GM18508 (cell line): ENCODE data around the gene ERBB4.
"Not testable (repeated sequence)": the region's sequence is repeated elsewhere in the genome, so short reads cannot be mapped to it uniquely, and the experiment has no call there.

Experiments
- ATAC-seq: cut with Tn5 transposase; IDR thresholded peaks from one replicate; pipeline ENCODE4 v1.9.1; 2021; ENCODE audit warnings: moderate number of reproducible peaks; ENCODE audit not compliant: insufficient read depth, unreplicated experiment

ERBB4 gene

DNA sequence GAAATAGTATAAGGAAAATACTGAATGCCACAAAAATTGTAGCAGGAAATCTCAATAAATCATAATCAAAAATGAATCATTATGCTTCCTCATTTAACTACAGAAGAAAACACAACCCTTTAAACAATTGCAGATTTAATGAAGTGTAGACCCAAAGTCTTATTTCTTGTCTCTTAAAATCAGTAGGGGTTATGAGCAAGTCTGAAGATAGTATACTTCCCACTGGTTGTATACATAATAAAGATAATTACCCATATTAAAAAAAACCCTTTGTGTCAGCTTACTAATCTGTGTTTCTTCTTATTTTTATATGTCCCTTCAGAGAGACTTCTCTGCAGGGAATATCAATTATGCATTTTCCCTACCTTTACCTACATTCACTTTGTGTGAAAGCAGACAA lies 504.7 kb downstream of the ERBB4 start:
- ATAC-seq: no peak

DNA sequence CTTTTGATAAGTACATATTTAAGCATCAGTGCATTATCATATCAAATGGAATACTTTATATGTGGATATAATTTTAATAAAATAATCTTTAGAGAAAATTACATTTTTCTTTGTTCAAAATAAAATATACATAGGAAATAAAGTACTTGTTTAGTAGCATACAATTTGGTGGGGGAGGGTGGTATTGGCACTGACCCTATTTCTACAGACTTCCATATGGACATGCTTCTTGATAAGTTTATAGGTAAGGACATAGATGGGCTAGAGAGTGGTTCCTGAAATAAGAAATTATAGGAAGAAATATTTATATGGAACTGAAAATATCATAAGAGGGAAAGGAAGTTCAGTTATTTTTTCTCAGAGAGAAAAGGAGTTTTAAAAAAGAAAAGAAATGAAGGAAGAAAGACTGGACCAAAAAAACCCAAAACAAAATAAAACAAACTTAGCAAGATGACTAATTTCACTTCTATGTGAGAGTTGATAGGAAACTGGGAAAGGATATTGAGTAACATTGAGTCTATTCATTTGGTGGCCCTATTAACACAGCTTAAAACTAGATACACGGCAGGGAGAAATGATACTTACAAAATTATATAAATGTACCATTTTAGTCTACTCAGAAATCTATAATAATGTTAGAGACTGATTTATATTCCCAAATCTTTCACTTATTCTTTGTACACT lies 505.9 kb downstream of the ERBB4 start:
- ATAC-seq: no peak

DNA sequence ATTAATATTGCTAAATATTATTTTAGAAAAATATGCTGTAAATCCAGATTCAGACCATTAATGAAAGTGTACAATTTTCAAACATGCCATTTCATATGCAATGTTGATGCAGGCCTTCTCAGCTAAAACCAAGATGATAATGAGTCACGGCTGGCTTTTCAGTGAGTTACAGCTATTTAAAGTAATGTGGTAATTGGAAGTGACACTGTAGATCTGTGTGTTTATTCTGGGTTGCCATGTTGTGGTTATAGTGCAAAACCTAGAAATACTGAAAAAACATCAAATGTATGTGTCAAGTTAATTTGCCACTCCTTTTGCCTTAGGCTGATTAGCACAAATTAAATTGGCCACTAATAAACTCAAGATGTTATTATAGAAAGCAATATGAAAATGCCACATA lies 506.6 kb downstream of the ERBB4 start:
- ATAC-seq: no peak

DNA sequence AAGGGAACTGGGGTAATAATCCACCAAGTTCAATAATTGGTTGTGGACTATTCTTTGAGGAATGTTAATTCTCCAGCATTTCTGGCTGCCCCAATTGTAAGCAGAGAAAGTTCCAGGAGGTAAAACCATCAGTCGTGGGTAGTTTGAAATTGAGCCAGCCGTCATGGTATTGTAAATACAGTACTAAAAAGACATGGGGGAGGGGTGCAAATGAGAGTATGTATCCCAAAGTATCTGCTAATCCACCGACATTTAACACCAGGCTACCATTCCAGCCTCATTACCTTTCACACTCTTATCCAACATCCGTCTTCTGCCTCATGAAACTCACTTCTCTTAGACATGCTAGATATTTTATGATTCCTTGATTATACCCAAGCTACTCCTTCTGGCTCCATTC lies 507.9 kb downstream of the ERBB4 start:
- no peak for ATAC-seq

DNA sequence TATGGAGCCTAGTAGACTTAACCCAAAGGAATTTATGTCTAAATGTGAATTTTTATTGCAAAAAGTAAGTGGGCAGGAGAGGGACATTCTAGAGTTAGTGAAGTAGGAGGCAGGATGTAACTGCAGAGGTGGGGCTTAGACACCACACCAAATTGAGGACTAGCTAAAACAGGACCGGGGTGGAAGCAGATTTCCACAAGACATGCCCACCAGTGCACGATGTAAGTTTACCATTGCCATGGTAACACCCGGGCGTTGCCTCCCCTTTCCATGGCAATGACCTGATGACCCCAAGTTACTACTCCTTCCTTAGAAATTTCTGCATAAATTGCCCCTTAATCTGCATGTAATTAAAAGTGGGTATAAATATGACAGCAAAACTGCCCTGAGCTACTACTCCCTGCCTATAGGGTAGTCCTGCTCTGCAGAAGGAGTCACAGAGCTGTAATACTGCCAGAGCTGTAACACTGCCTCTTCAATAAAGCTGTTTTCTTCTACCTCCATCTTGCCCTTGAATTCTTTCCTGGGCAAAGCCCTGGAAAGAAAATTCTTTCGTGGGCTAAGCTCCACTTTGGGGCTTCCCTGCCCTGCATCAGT lies 509.7 kb downstream of the ERBB4 start:
- ATAC-seq: no peak

DNA sequence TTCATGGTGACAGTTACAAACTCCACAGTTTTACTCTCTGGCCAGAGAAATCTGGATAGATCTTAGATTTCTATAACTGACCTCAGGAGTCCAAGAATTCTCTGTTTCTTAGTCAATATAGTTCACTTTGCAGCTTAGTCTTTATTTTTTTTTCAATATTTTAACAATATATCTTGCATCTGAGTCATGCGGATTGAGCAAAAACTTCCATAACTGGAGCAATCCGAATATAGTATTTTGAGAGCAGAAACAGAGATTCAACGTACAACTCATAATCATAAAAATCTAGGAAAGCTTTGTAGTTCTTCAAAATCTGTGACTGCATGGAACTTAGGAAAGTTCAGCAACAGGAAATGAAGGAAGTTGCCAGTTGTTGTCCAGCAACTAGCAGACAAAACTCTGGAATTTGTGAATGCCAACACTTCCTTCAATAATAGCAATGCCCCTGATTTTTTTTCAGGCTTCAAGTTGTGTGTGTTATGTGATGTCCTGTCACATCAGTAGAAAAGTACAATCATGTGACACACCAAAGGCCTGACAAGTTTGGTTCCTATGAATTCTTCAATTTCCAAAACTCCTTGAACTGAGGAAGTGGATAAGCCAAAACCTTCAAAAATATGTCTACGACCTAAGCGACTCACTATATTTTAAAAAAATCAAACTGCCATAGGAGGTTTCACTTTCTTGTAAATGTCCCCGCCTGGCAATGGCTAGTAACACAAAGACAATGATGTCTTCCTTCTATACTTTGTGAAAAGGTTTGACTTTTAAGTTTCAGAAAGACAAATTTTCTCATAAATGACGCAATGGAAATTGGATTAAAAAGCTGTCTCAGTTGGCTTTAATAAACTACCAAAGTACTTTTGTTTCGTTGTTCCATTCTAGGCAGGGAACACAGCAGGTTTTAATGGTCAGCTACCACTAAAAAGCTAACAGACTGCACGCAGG lies 510.6 kb downstream of the ERBB4 start:
- ATAC-seq: no peak

DNA sequence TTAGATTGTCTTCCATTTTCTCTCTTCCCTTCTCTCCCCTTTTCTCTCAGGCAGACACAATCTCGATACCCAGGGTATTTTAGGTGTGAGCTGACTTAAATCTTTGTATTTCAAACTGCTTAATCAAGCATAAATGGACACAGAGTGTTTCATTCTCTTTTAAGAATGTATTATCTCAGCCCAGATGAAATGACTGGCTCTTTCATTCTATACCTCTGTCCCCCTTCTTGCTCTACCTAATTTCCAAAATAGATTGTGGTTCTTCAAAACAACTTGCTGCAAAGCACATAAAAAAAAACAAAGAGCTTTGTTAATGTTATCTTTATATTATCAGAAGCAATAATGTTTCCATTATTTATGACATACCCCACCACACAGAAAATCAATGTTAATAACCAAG lies 514.6 kb downstream of the ERBB4 start:
- ATAC-seq: no peak

DNA sequence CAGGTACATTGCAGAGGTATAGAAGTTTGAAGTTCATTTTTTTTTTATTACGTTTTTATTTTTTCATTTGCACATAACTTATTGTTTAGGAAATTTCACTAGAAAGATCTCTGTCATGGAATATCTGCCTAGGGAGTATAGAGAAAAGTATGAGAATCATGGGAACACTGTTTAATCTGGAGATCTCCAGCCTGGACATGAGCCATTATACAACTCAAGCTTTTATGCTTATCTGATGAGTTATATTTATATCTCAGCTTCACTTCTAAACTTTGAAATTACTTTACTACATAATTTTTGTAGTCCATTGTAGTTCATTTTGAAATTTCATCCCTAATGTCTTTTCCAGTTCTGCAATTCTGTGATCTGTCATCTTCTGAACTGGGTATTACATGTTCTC lies 515.6 kb downstream of the ERBB4 start:
- no peak for ATAC-seq

DNA sequence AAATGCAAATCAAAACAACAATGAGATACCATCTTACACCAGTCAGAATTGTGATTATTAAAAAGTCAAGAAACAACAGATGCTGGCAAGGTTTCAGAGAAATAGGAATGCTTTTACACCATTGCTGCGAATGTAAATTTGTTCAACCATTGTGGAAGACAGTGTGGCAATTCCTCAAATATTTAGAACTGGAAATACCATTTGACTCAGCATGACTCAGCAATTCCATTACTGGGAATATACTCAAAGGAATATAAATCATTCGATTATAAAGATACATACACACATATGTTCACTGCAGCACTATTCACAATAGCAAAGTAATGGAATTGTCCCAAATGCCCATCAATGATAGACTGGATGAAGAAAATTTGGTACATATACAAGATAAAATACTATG lies 516.7 kb downstream of the ERBB4 start:
- ATAC-seq: no peak

DNA sequence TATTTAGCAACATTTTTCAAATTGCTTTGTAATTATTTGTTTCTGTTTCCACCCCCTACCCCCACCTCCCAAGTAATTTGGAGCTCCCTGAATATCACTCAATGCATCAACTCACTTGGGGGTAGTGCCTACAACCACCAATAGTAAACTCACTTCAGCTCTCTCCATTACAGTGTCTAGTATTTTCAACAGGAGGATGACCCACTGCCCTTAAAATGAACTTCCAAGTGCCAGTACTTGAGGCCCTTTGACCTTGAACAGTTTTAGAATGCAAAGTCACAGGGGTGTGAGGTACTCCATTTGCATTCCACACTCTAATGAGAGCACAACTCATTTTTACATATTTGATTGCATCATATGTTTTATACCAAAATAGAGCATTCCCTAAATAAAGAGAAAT lies 523.0 kb downstream of the ERBB4 start:
- ATAC-seq: no peak

DNA sequence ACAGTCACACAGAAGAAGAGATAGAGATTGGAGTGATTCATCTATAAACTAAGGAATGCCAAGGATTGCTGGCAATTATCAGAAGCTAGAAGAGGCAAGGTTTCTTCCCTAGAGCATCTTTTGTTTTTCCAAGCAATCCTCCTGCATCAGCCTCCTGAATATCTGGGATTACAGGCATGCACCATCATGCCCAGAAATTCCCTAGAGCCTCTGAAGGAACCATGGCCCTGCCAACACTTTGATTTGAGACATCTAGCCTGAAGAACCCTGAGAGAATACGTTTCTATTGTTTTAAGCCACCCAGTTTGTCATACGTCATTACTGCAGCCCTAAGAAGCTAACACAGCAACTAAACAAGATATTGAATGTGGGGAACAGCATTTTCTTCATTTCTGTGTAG lies 525.0 kb downstream of the ERBB4 start:
- no peak for ATAC-seq

DNA sequence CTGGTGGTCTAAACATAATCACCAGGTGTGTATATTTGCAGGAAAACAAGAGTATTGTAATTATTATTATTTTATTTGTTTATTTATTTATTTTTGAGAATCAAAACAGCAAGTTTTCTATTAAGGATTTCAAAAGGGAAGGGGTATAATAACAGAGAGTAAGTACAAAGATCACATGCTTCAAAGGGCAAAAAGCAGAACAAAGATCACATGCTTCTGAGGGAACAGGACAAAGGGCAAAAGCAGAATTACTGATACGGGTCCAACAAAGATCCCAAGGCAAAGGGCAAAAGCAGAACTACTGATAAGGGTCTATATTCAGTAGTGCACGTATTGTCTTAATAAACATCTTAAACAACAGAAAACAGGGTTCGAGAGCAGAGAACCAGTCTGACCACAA lies 528.3 kb downstream of the ERBB4 start:
- not testable (repeated sequence) for ATAC-seq

DNA sequence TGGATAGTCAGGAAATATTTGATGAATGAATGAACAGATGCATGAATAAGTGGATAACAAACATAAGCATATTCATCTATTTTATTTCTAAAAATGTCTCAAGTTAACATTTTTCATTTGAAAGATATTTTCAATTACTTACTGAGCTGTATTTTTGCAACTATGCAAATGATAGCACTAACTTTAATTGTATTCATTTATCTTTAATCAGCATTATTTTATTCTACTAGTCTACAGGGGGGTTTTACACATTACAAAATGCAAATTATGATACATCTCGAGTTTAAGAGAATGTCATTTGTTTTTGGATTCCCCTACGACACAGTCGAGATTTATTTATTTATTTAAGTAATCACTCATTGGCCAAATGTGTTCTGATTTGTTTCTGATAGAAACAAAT lies 530.6 kb downstream of the ERBB4 start:
- ATAC-seq: no peak

DNA sequence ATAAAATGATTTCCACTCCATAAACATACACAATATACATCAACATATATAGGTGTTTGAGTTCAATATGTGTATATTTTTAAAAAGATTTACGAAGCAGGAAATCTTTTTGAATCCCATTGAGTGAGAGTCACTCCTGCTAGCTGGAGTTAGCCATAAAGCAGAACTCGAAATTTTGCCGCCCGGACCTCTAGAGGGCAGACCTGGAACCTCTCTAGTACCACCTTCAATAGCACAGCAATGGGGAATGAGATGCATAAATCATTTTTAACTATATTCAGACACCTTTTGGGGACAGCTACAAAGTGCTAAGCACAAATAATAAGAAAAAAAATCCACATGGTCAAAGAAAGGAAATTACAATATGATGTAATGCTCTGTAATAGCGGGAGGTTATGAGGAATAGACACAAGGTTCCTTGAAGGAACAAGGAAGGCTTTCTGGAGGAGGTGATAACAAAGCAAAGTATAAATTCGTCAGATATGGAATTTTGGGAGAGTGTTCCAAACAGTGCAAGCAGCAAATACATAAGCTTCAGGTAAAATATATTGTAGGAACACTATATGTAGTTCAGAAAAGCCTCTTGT lies 533.4 kb downstream of the ERBB4 start:
- peak; percentile 85 for ATAC-seq

DNA sequence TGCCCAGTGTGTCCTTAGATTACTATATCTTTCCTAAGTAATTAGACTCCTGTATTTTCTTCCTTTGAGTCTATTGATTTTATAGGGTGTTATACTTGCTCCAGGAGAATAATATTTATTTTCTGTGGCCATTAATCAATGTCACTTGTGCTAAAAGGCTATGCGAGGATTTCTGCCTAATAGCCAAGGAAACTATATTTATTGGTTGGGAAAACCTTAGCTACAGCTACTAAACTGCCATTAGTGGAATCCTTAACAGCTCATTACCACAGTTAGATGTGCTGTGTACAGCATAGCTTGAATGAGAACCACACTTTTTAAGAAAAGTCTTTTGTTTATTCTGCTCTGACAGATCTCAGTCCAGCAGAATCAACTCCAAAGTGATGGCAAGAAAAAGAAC lies 537.3 kb downstream of the ERBB4 start:
- ATAC-seq: no peak

DNA sequence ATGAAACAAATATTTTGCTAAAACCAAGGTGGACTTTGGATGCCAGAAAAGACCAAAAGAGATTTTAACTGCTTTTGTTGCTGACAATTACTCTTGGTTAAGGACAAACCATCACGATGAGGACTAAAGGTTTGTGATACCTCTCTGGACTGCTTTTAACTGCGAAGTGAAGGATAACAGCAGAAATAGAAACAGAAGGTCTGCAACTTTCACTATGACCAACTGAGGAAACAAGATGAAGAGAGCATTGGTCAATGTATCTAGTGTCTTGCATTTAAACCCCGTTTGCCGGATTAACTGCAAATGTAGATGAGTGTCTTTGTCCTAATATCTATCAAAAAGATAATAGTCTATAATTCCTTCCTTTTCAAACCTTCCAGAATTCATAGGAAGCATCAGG lies 541.7 kb downstream of the ERBB4 start:
- ATAC-seq: no peak

DNA sequence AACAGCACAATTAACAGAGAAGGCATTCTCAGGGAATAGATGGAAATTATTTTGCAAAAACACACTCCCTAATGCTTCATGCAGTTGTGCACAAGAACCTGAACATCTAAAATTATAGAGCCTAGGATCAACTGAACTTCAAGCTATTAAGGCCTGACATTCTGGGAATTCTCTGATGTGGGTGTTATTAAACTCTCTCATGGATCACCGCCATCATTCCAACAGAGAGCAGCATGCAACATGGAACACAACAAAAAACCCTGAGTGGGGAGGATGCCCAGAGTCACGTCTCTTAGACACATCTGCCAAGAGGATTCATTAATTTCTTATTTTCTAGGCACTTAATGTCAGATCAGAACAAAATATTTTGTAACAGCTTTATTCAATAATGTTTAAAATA lies 543.8 kb downstream of the ERBB4 start:
- no peak for ATAC-seq

DNA sequence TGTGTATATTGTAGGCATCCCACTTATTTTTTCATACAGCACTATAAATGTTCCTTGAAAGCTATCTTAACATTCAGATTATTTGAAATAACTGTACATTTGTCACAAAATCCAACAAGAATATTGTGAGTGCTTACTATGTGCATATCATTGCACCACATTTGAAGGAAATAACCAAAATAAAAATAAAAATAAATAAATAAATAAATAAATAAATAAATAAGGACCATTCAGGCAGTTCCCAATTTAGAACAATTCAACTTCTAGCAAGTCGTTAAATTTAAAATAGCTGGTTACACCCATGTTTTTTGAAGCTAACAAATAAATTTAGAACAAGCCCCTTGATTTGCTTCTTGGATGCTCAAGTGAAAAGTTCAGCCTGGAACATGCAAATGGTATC lies 548.3 kb downstream of the ERBB4 start:
- no peak for ATAC-seq

DNA sequence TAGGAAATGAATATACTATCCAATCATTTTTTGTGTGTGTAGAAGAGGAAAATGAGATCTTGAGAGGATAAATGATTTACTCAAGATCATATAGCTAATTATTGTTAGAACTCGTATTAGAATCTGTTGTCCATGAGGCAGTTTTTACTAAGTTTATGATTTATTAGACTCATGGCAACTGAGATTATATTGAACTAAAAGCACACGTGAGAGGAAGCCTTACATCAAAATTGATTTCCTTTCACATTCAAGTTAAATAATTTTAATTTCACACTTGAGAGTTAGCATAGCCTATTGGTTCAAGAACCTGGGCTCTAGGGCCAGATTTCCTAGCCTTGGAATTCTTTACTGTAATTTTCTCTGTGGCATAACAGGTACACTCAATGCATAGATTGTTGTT lies 552.3 kb downstream of the ERBB4 start:
- no peak for ATAC-seq

DNA sequence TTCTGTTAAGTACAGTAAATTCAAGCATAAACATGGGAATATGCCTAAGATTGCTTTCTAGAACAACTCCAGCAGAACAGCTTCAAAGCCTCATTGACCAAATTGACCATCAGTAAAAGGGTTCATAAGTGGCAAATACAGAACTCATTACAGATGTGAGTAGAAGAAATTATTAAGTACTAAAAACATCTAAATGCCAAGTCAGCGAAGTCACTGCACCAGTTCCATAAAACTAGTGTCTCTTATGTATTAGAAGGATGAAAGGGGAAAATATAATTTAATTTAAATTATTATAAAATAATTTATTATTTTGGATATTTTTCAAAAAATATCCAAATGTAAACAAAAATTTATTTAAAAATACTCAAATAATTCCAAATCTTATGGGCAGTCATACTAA lies 553.2 kb downstream of the ERBB4 start:
- no peak for ATAC-seq

DNA sequence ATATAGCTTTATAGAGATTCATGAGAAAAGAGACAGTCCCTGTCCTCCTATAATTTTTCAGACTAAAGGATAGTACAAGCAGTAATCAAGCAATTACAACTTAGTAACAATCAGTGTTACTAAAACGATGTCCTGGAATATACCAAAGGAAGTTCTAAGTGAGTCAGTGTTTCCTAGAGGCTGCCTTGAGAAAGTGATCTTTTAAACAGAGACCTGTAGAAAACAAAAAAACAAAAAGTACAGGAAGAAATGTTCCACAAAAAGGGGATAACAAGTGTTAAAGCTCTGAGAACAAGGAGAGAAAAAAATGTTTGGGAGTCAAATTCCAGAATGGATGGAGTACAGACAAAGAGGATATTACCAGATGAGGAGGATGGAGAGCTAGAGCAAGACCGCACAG lies 556.4 kb downstream of the ERBB4 start:
- no peak for ATAC-seq
